Karpas-422 (cell line): ENCODE measurements around the gene SPPL3. TPM values are rescaled to one million over a fixed set of nuclear protein-coding genes. Genes with fewer than 3 reads are reported as not detected.

ENCODE experiments used
- DNase-seq: peaks from one replicate; pipeline ENCODE4 v3.0.0-alpha.2; 2015
- H2AFZ ChIP-seq: fragments of 200-600 bp; sonication (generic); 2 replicates; pipeline ENCODE4 v1.6.1; 2014; ENCODE audit warnings: antibody characterized with exemption, low read length, mixed read lengths
- H3K27ac ChIP-seq: fragments of 200-600 bp; sonication (generic); 2 replicates; pipeline ENCODE4 v1.5.1; 2014; ENCODE audit warnings: mild to moderate bottlenecking, low read length, moderate library complexity
- H3K27me3 ChIP-seq: fragments of 200-600 bp; sonication (generic); 2 replicates; pipeline ENCODE4 v1.6.1; 2014; ENCODE audit warnings: low read length, mixed read lengths
- H3K36me3 ChIP-seq: fragments of 200-600 bp; sonication (generic); 2 replicates; pipeline ENCODE4 v1.6.1; 2014; ENCODE audit warnings: low read length, mixed read lengths; ENCODE audit not compliant: insufficient read depth
- H3K4me1 ChIP-seq: fragments of 200-600 bp; sonication (generic); 2 replicates; pipeline ENCODE4 v1.6.1; 2014; ENCODE audit warnings: mild to moderate bottlenecking, low read length, mixed read lengths
- H3K4me2 ChIP-seq: fragments of 200-600 bp; sonication (generic); 2 replicates; pipeline ENCODE4 v1.6.1; 2014; ENCODE audit warnings: low read length, low read depth, mild to moderate bottlenecking; ENCODE audit not compliant: poor library complexity, severe bottlenecking
- H3K4me3 ChIP-seq: fragments of 200-600 bp; sonication (generic); 2 replicates; pipeline ENCODE4 v1.5.1; 2014; ENCODE audit warnings: mild to moderate bottlenecking, antibody characterized with exemption, low read length, mixed read lengths
- H3K79me2 ChIP-seq: fragments of 200-600 bp; sonication (generic); 2 replicates; pipeline ENCODE4 v1.6.1; 2014; ENCODE audit warnings: mild to moderate bottlenecking, low read length, mixed read lengths
- H3K9ac ChIP-seq: fragments of 200-600 bp; sonication (generic); 2 replicates; pipeline ENCODE4 v1.6.0; 2014; ENCODE audit warnings: low read length
- H3K9me2 ChIP-seq: fragments of 200-600 bp; sonication (generic), shearing (Covaris generic); replicated peaks from 2 replicates; pipeline ENCODE4 v1.6.0; 2014; ENCODE audit warnings: mild to moderate bottlenecking, low read length, moderate library complexity; ENCODE audit not compliant: insufficient read depth
- H3K9me3 ChIP-seq: fragments of 300-700, 200-600 bp; sonication (generic); 2 replicates; pipeline ENCODE4 v1.6.1; 2014; ENCODE audit warnings: low read length, mixed read lengths
- H4K20me1 ChIP-seq: fragments of 200-600 bp; sonication (generic); 2 replicates; pipeline ENCODE4 v1.6.1; 2014; ENCODE audit warnings: mild to moderate bottlenecking, antibody characterized with exemption, low read length, low read depth; ENCODE audit not compliant: insufficient read depth
- total RNA-seq: library from RNA; depleted of rRNA; stranded (reverse); fragments of >200 nt; shearing (Covaris generic); gene quantifications from 2 replicates; pipeline ENCODE4 v1.2.3, GENCODE V29; 2014; ENCODE audit warnings: low replicate concordance

SPPL3 gene
- total RNA-seq, 1 experiment from 2014 or later, result 11.9 TPM

- peaks cover 49% of the 10 kb centered on the region for H3K79me2 ChIP-seq
- H2AFZ ChIP-seq, result no peak overlapping the region
- H3K4me1 ChIP-seq, result peaks cover 22% of the 10 kb centered on the region
- no peak overlapping the region for H3K9ac ChIP-seq
- H3K27me3 ChIP-seq, result no peaks in the 10 kb centered on the region
- H3K4me3 ChIP-seq, result no peak overlapping the region
- no peak overlapping the region for H3K4me2 ChIP-seq
- H3K9me3 ChIP-seq, result peaks cover 4% of the 10 kb centered on the region
- no peaks in the 10 kb centered on the region for H3K36me3 ChIP-seq
- no peaks in the 10 kb centered on the region for H4K20me1 ChIP-seq
- no peak overlapping the region for H3K27ac ChIP-seq
- DNase-seq, result no peak
- H3K9me2 ChIP-seq, result no peaks in the 10 kb centered on the region
Measured at GRCh38 chr12:120790114-120790513, 114.0 kb downstream of the SPPL3 start.

- no peak overlapping the region; the same call in 1 of the 2 replicates for H3K27ac ChIP-seq
- peaks cover 37% of the 10 kb centered on the region for H3K79me2 ChIP-seq
- peaks cover 5% of the 10 kb centered on the region; the same call in 1 of the 2 replicates for H3K36me3 ChIP-seq
- no peaks in the 10 kb centered on the region for H3K9me2 ChIP-seq
- H2AFZ ChIP-seq, result no peak overlapping the region
- H3K4me1 ChIP-seq, result peaks cover 22% of the 10 kb centered on the region
- no peaks in the 10 kb centered on the region for H3K9me3 ChIP-seq
- DNase-seq, result no peak
- no peak overlapping the region for H3K9ac ChIP-seq
- no peaks in the 10 kb centered on the region for H4K20me1 ChIP-seq
- no peak overlapping the region for H3K4me3 ChIP-seq
- H3K27me3 ChIP-seq, result no peaks in the 10 kb centered on the region
- H3K4me2 ChIP-seq, result no peak overlapping the region
Measured at GRCh38 chr12:120787889-120788288, 116.3 kb downstream of the SPPL3 start.

DNA sequence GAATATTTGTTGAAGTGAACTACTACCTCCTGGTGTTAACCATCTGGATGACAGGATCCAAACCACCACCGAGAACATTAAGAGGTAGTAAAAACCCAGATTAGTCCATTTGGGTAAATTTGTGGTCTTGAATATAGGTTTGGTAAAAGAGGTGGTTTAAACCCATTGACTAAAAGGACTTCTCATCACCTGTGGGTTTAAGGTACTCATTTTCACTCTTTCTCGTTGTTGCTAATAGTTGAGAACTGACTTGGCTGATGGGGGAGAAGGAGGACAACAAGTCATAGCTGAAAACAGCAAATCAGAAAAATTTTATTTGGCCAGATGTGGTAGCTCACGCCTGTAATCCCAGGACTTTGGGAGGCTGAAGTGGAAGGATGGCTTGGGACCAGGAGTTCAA lies 119.4 kb downstream of the SPPL3 start:
- Histone ChIP-seq H3K27me3 (no peaks in the 10 kb centered on the region), H3K4me3 (no peak overlapping the region), H3K9me3 (no peaks in the 10 kb centered on the region), H4K20me1 (no peaks in the 10 kb centered on the region), H3K4me1 (peaks cover 16% of the 10 kb centered on the region), H3K27ac (no peak overlapping the region), H3K4me2 (no peak overlapping the region), H3K9ac (no peak overlapping the region), H2AFZ (no peak overlapping the region), H3K9me2 (no peaks in the 10 kb centered on the region), H3K79me2 (peaks cover 27% of the 10 kb centered on the region), H3K36me3 (peaks cover 15% of the 10 kb centered on the region; the same call in 1 of the 2 replicates)
- no peak for DNase-seq

- Histone ChIP-seq H3K9me2 (no peaks in the 10 kb centered on the region), H2AFZ (no peak overlapping the region), H3K27me3 (no peaks in the 10 kb centered on the region), H3K79me2 (peaks cover 25% of the 10 kb centered on the region), H3K4me1 (peaks cover 18% of the 10 kb centered on the region), H3K4me2 (no peak overlapping the region), H3K9me3 (no peaks in the 10 kb centered on the region), H4K20me1 (no peaks in the 10 kb centered on the region), H3K9ac (no peak overlapping the region), H3K4me3 (no peak overlapping the region), H3K27ac (no peak overlapping the region), H3K36me3 (peaks cover 15% of the 10 kb centered on the region; the same call in 1 of the 2 replicates)
- no peak for DNase-seq
Measured at GRCh38 chr12:120783197-120783596, 121.0 kb downstream of the SPPL3 start.

DNA sequence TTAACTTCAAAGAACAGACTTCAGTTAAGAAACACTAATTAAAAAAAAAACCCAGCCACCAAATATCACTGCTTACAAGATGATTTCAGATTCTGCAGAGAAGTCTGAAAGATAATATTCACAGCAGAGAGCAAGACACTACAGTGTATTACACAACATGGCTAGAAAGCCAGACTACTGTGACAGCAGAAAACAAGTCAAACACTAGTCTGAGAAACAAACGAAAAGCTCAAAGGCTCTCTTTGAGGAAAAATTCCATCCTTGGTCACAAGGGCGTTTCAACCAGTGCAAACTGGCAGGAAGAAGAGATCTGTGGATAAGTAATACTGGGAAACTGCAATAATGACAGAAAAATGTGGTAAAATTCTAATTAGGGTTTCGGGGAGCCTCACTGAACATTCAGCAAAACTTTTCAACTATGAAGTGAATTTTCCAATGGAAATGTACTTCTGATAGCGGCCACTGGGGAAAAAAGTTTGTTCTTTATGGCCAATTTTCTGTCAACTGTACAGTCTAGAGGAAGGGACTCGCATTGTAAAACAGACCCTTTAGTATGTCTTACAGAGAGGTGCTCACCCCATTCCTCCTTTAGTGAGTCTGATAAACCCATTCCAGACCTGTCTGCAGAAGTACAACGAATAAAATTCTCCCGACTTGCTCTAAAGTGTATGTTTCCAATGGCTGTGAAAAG lies 128.2 kb downstream of the SPPL3 start:
- no peaks in the 10 kb centered on the region for H3K9me3 ChIP-seq
- no peak overlapping the region for H3K4me2 ChIP-seq
- peaks cover 8% of the 10 kb centered on the region for H3K79me2 ChIP-seq
- H3K27me3 ChIP-seq, result no peaks in the 10 kb centered on the region
- no peaks in the 10 kb centered on the region for H3K36me3 ChIP-seq
- H3K4me1 ChIP-seq, result peaks cover 28% of the 10 kb centered on the region
- peak overlapping the region; percentile 62 for H3K27ac ChIP-seq
- no peak overlapping the region for H2AFZ ChIP-seq
- no peak overlapping the region for H3K9ac ChIP-seq
- H3K9me2 ChIP-seq, result no peaks in the 10 kb centered on the region
- H3K4me3 ChIP-seq, result no peak overlapping the region
- DNase-seq, result no peak
- no peaks in the 10 kb centered on the region for H4K20me1 ChIP-seq

GRCh38 chr12:120774169-120774916 lies 129.8 kb downstream of the SPPL3 start:
- DNase-seq, result no peak

DNA sequence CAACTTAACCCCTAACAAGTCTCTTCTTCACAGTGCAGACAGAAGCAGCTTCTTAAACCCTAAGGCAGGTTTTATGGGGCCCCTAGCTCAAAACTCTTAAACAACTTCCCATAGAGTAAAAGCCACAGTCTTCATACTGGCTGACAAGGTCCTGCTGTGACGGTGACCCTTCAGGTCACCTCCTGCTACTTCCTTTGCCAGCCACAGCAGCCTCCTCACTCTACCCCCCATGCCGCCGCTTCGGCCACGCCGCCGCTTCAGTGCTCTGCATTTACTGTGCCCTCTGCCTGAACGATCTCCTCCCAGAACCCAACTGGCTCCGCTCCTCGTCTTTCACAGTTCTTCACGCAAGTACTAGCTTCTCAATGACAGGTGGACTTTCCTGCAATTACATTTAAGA lies 133.1 kb downstream of the SPPL3 start:
- DNase-seq, result no peak
- no peaks in the 10 kb centered on the region for H3K9me2 ChIP-seq
- H3K79me2 ChIP-seq, result 0 out of 2 replicates have a peak, but pooled peaks cover 6% of the 10 kb centered on the region
- no peaks in the 10 kb centered on the region for H3K36me3 ChIP-seq
- no peak overlapping the region for H3K4me3 ChIP-seq
- no peak overlapping the region for H2AFZ ChIP-seq
- H3K4me1 ChIP-seq, result peaks cover 48% of the 10 kb centered on the region
- H3K9me3 ChIP-seq, result no peaks in the 10 kb centered on the region
- no peaks in the 10 kb centered on the region for H4K20me1 ChIP-seq
- H3K27me3 ChIP-seq, result no peaks in the 10 kb centered on the region
- H3K9ac ChIP-seq, result no peak overlapping the region
- no peak overlapping the region for H3K27ac ChIP-seq
- no peak overlapping the region for H3K4me2 ChIP-seq

More at GRCh38 chr12:120774169-120774916, 129.8 kb downstream of the SPPL3 start:
- Histone ChIP-seq H3K9me2 (no peaks in the 10 kb centered on the region), H3K9ac (no peak overlapping the region), H3K27me3 (no peaks in the 10 kb centered on the region), H3K4me2 (no peak overlapping the region), H3K4me1 (peaks cover 41% of the 10 kb centered on the region), H3K9me3 (no peaks in the 10 kb centered on the region), H4K20me1 (no peaks in the 10 kb centered on the region), H2AFZ (no peak overlapping the region), H3K79me2 (peaks cover 10% of the 10 kb centered on the region), H3K36me3 (no peaks in the 10 kb centered on the region), H3K4me3 (no peak overlapping the region), H3K27ac (no peak overlapping the region)
